Esophagus muscularis mucosa (tissue), 3 donors: Measurements from ENCODE around the gene ARSB.

Experiments
- POLR2AphosphoS5 ChIP-seq, 2 donors: sonication (generic); formaldehyde crosslinking; IDR thresholded peaks; one replicate each; pipeline ENCODE4 v1.6.1; 2017; ENCODE audit warnings: antibody characterized with exemption in 2 of 2
- TF ChIP-seq, protein P1 (sequence below), 3 experiments: fragments of 200-600 bp in 2 of 3; fragments of 450-650 bp in 1 of 3; sonication (generic) in 2 of 3; IDR thresholded peaks; one replicate each; pipeline ENCODE4 v1.5.1; 2017 to 2019; ENCODE audit warnings: antibody characterized with exemption in 3 of 3, mild to moderate bottlenecking in 2 of 3, moderate library complexity in 1 of 3

DNA sequence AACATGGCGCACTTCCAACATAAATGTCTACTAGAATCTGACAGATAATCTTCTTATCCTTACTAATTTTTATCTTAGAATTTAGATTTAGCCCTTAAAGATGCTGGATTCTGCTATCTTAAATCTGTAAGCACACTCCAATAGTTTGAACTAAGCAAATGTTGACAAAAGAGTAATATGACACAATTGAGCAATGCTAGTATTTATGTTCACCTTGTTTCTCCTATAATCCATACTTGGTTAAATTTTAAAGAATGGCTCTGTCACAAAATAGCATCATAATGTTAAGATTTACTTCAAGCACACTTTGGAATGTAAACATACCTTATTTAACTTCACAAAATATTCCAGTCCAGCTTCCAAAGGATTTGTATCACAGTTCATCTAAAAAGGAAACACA, 38.8 kb upstream of the ARSB start:
- TF ChIP-seq, protein P1, sequence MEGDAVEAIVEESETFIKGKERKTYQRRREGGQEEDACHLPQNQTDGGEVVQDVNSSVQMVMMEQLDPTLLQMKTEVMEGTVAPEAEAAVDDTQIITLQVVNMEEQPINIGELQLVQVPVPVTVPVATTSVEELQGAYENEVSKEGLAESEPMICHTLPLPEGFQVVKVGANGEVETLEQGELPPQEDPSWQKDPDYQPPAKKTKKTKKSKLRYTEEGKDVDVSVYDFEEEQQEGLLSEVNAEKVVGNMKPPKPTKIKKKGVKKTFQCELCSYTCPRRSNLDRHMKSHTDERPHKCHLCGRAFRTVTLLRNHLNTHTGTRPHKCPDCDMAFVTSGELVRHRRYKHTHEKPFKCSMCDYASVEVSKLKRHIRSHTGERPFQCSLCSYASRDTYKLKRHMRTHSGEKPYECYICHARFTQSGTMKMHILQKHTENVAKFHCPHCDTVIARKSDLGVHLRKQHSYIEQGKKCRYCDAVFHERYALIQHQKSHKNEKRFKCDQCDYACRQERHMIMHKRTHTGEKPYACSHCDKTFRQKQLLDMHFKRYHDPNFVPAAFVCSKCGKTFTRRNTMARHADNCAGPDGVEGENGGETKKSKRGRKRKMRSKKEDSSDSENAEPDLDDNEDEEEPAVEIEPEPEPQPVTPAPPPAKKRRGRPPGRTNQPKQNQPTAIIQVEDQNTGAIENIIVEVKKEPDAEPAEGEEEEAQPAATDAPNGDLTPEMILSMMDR (IDR thresholded peaks at IDR 0.05) = no peak
- TF ChIP-seq POLR2AphosphoS5 (IDR thresholded peaks at IDR 0.05) = no peak
